ENCODE measurements around the gene ZNF594. TPM values are rescaled to one million over a fixed set of nuclear protein-coding genes. Genes with fewer than 3 reads are reported as not detected.
"Not testable (repeated sequence)": the region's sequence is repeated elsewhere in the genome, so short reads cannot be mapped to it uniquely, and the experiment has no call there.

The ZNF594 gene
- total RNA-seq, 1 donor: 8.7 TPM

- no peaks in the 10 kb centered on the region for H3K36me3 ChIP-seq (ENCODE audit: insufficient read depth, low read length)
- H2AFZ ChIP-seq (ENCODE audit: low read length): no peak overlapping the region
- H3K4me1 ChIP-seq (ENCODE audit: insufficient read depth, low read length): no peaks in the 10 kb centered on the region
- peak; percentile 66 for DNase-seq (ENCODE audit: insufficient read length, low spot score, missing footprints)
- H3K4me3 ChIP-seq (ENCODE audit: insufficient read depth, low read length): no peak overlapping the region
- TF ChIP-seq, protein P1, sequence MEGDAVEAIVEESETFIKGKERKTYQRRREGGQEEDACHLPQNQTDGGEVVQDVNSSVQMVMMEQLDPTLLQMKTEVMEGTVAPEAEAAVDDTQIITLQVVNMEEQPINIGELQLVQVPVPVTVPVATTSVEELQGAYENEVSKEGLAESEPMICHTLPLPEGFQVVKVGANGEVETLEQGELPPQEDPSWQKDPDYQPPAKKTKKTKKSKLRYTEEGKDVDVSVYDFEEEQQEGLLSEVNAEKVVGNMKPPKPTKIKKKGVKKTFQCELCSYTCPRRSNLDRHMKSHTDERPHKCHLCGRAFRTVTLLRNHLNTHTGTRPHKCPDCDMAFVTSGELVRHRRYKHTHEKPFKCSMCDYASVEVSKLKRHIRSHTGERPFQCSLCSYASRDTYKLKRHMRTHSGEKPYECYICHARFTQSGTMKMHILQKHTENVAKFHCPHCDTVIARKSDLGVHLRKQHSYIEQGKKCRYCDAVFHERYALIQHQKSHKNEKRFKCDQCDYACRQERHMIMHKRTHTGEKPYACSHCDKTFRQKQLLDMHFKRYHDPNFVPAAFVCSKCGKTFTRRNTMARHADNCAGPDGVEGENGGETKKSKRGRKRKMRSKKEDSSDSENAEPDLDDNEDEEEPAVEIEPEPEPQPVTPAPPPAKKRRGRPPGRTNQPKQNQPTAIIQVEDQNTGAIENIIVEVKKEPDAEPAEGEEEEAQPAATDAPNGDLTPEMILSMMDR (IDR thresholded peaks at IDR 0.05; ENCODE audit: extremely low read depth, low read depth, low read length): no peak
- H4K20me1 ChIP-seq (ENCODE audit: insufficient read depth, low read length): no peaks in the 10 kb centered on the region
- no peaks in the 10 kb centered on the region for H3K79me2 ChIP-seq (ENCODE audit: insufficient read depth, low read length)
- H3K27ac ChIP-seq (ENCODE audit: low read depth, low read length): no peak overlapping the region
- H3K27me3 ChIP-seq (ENCODE audit: insufficient read depth, low read length): no peaks in the 10 kb centered on the region
- no peaks in the 10 kb centered on the region for H3K9me3 ChIP-seq (ENCODE audit: low read depth, low read length)
- H3K4me2 ChIP-seq (ENCODE audit: insufficient read depth, low read length): no peak overlapping the region
Observed at GRCh38 chr17:5138616-5139457, 52.8 kb downstream of the ZNF594 start.

- H3K4me3 ChIP-seq (ENCODE audit: insufficient read depth, low read length); H3K4me2 ChIP-seq (ENCODE audit: insufficient read depth, low read length); H3K9me3 ChIP-seq (ENCODE audit: low read depth, low read length); H3K4me1 ChIP-seq (ENCODE audit: insufficient read depth, low read length); H3K27ac ChIP-seq (ENCODE audit: low read depth, low read length); H2AFZ ChIP-seq (ENCODE audit: low read length); H3K36me3 ChIP-seq (ENCODE audit: insufficient read depth, low read length); H3K27me3 ChIP-seq (ENCODE audit: insufficient read depth, low read length); H3K79me2 ChIP-seq (ENCODE audit: insufficient read depth, low read length); DNase-seq (ENCODE audit: insufficient read length, low spot score, missing footprints); H4K20me1 ChIP-seq (ENCODE audit: insufficient read depth, low read length): not testable (repeated sequence)
Observed at GRCh38 chr17:5138198-5138544, 53.5 kb downstream of the ZNF594 start.

- not testable (repeated sequence) for H3K9me3 ChIP-seq (ENCODE audit: low read depth, low read length); H3K79me2 ChIP-seq (ENCODE audit: insufficient read depth, low read length); H3K4me1 ChIP-seq (ENCODE audit: insufficient read depth, low read length); H3K27me3 ChIP-seq (ENCODE audit: insufficient read depth, low read length); H3K4me3 ChIP-seq (ENCODE audit: insufficient read depth, low read length); H2AFZ ChIP-seq (ENCODE audit: low read length); H4K20me1 ChIP-seq (ENCODE audit: insufficient read depth, low read length); H3K27ac ChIP-seq (ENCODE audit: low read depth, low read length); H3K4me2 ChIP-seq (ENCODE audit: insufficient read depth, low read length); H3K36me3 ChIP-seq (ENCODE audit: insufficient read depth, low read length)
- DNase-seq (ENCODE audit: insufficient read length, low spot score, missing footprints): peak; percentile 41
Observed at GRCh38 chr17:5137511-5138197, 54.0 kb downstream of the ZNF594 start.

DNA sequence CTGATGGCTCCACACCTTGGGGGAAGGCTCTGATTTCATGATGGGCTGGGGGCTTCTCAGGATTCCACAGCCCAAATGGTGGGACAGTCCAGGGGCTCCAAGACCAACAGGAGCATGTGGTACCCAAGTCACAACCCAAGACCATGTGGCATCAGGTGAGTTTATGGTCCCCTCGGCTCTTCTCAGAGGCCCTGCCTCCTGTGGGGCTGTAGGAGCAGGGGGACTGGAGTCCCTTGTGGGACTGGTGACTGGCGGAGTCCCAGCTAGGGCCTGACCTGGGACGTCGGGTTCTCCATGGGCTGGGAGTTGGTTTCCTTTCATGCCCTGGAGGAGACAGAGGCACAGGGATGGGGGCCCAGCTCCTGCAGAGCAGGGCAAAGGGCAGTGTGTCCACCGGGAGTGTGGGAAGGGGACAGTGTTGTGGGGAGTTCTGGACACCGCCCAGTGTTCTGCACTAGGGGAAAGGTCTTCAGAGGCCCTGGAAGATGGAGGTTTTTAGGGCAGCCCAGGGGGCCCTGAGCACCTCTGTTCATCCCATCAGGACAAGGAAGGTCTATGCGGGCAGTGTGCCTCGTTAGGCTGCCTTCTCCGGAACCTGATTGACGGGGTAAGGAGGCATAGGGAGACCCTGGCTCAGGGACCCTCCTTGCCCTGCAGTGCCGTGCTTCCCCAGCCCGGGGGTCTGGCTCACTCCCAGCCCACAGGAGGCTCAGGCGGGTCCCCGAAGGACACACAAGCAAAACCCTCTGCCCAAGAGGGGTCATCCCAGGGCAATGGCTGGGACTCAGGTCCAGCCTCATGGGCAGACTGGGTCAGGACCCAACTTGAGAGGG lies 54.9 kb downstream of the ZNF594 start:
- H3K36me3 ChIP-seq (ENCODE audit: insufficient read depth, low read length); H2AFZ ChIP-seq (ENCODE audit: low read length); H3K27ac ChIP-seq (ENCODE audit: low read depth, low read length); H3K4me1 ChIP-seq (ENCODE audit: insufficient read depth, low read length); H3K4me3 ChIP-seq (ENCODE audit: insufficient read depth, low read length); H3K4me2 ChIP-seq (ENCODE audit: insufficient read depth, low read length); H3K27me3 ChIP-seq (ENCODE audit: insufficient read depth, low read length); H3K9me3 ChIP-seq (ENCODE audit: low read depth, low read length); H3K79me2 ChIP-seq (ENCODE audit: insufficient read depth, low read length); H4K20me1 ChIP-seq (ENCODE audit: insufficient read depth, low read length): not testable (repeated sequence)
- peak; percentile 49 for DNase-seq (ENCODE audit: insufficient read length, low spot score, missing footprints)

- no peaks in the 10 kb centered on the region for H4K20me1 ChIP-seq (ENCODE audit: insufficient read depth, low read length)
- no peak overlapping the region for H2AFZ ChIP-seq (ENCODE audit: low read length)
- no peaks in the 10 kb centered on the region for H3K36me3 ChIP-seq (ENCODE audit: insufficient read depth, low read length)
- no peaks in the 10 kb centered on the region for H3K27me3 ChIP-seq (ENCODE audit: insufficient read depth, low read length)
- no peaks in the 10 kb centered on the region for H3K4me1 ChIP-seq (ENCODE audit: insufficient read depth, low read length)
- no peak overlapping the region for H3K27ac ChIP-seq (ENCODE audit: low read depth, low read length)
- H3K79me2 ChIP-seq (ENCODE audit: insufficient read depth, low read length): no peaks in the 10 kb centered on the region
- H3K4me2 ChIP-seq (ENCODE audit: insufficient read depth, low read length): no peak overlapping the region
- TF ChIP-seq, protein P1 (IDR thresholded peaks at IDR 0.05; ENCODE audit: extremely low read depth, low read depth, low read length): no peak
- no peaks in the 10 kb centered on the region for H3K9me3 ChIP-seq (ENCODE audit: low read depth, low read length)
- no peak overlapping the region for H3K4me3 ChIP-seq (ENCODE audit: insufficient read depth, low read length)
- peak; percentile 17 for DNase-seq (ENCODE audit: insufficient read length, low spot score, missing footprints)
Observed at GRCh38 chr17:5135726-5136579, 55.7 kb downstream of the ZNF594 start.

DNA sequence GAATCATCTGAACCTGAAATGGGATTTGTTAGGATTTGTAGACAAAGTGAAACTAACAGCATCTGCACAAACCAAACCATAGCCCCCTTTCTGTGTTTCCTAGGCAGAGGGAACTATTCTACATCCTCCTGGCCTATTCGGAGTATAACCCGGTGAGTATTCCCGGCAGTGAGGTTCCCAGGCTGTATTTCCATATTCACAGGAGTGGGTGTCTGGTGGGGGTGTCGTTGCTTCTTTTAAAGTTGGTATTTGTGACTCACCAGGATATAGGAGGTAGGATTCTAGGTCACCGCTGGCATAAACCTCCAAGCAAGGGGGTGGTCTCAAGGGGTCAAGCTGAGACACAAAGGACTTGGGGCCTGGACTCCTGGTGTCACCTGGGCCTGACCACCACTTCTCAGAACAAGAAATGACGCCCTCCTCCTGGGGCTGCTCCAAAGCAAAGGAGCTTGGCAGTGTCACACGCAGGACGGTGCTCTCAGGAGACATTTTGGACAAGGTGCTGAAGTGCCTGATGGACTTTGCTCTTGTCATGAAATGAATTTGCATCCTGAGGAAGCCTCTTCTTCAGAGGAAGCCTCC lies 56.4 kb downstream of the ZNF594 start:
- DNase-seq (ENCODE audit: insufficient read length, low spot score, missing footprints): peak; percentile 67
- H3K4me2 ChIP-seq (ENCODE audit: insufficient read depth, low read length): not testable (repeated sequence)

More for the DNA sequence above, 56.4 kb downstream of the ZNF594 start:
- H2AFZ ChIP-seq (ENCODE audit: low read length); H3K79me2 ChIP-seq (ENCODE audit: insufficient read depth, low read length); H4K20me1 ChIP-seq (ENCODE audit: insufficient read depth, low read length); H3K27me3 ChIP-seq (ENCODE audit: insufficient read depth, low read length); H3K36me3 ChIP-seq (ENCODE audit: insufficient read depth, low read length); H3K4me1 ChIP-seq (ENCODE audit: insufficient read depth, low read length); H3K9me3 ChIP-seq (ENCODE audit: low read depth, low read length); H3K4me3 ChIP-seq (ENCODE audit: insufficient read depth, low read length); H3K27ac ChIP-seq (ENCODE audit: low read depth, low read length): not testable (repeated sequence)

Measured in osteoblast (primary cell).